ENCODE results near the gene FGL2.
"Not testable (repeated sequence)": the region's sequence is repeated elsewhere in the genome, so short reads cannot be mapped to it uniquely, and the experiment has no call there.

The FGL2 gene

GRCh38 chr7:77232467-77232866 lies 32.8 kb upstream of the FGL2 start:
- DNase-seq (ENCODE audit: extremely low spot score): no peak
- ChIA-PET CTCF (interaction anchor here (2.7 to 6.7 kb wide), 2 partner anchors 15 to 27 kb away, joined by 6 to 45 read pairs; no protein-coding TSS in a partner anchor), POLR2A (interaction anchor here (0.6 kb wide), 1 partner anchor 18 kb away, joined by 4 read pairs; no protein-coding TSS in a partner anchor)
- TF ChIP-seq CTCF (IDR thresholded peaks at IDR 0.05; ENCODE audit: control extremely low read depth, extremely low read depth, low read depth, missing control alignments): no peak

- DNase-seq (ENCODE audit: extremely low spot score); POLR2A ChIA-PET; CTCF ChIA-PET: not testable (repeated sequence)
Measured at GRCh38 chr7:77228795-77229194, 29.2 kb upstream of the FGL2 start.

GRCh38 chr7:77226357-77226839 lies 26.8 kb upstream of the FGL2 start:
- ChIA-PET CTCF (interaction anchor here (1.3 to 1.7 kb wide), 4 partner anchors 17 to 21 kb away, joined by 3 to 8 read pairs (median 4); no protein-coding TSS in a partner anchor), POLR2A (no interaction called here)
- TF ChIP-seq CTCF (IDR thresholded peaks at IDR 0.05; ENCODE audit: control extremely low read depth, extremely low read depth, low read depth, missing control alignments): no peak
- no peak for DNase-seq (ENCODE audit: extremely low spot score)

GRCh38 chr7:77223261-77223660 lies 23.6 kb upstream of the FGL2 start:
- no peak for DNase-seq (ENCODE audit: extremely low spot score)
- TF ChIP-seq CTCF (IDR thresholded peaks at IDR 0.05; ENCODE audit: control extremely low read depth, extremely low read depth, low read depth, missing control alignments): no peak
- ChIA-PET CTCF (interaction anchor here (0.9 kb wide), 1 partner anchor 24 kb away, joined by 3 read pairs; no protein-coding TSS in a partner anchor), POLR2A (interaction anchor here (0.6 kb wide), 1 partner anchor 340 kb away, joined by 3 read pairs; no protein-coding TSS in a partner anchor)

- no peak for TF ChIP-seq CTCF (IDR thresholded peaks at IDR 0.05; ENCODE audit: control extremely low read depth, extremely low read depth, low read depth, missing control alignments)
- ChIA-PET POLR2A (no interaction called here), CTCF (no interaction called here)
Measured at GRCh38 chr7:77222819-77223218, 23.2 kb upstream of the FGL2 start.

GRCh38 chr7:77222065-77222464 lies 22.4 kb upstream of the FGL2 start:
- no peak for TF ChIP-seq CTCF (IDR thresholded peaks at IDR 0.05; ENCODE audit: control extremely low read depth, extremely low read depth, low read depth, missing control alignments)
- DNase-seq (ENCODE audit: extremely low spot score): no peak
- CTCF ChIA-PET: no interaction called here
- POLR2A ChIA-PET: no interaction called here

More at GRCh38 chr7:77222819-77223218, 23.2 kb upstream of the FGL2 start:
- DNase-seq (ENCODE audit: extremely low spot score): no peak

GRCh38 chr7:77219701-77220331 lies 20.2 kb upstream of the FGL2 start:
- POLR2A ChIA-PET; DNase-seq (ENCODE audit: extremely low spot score): not testable (repeated sequence)
- CTCF ChIA-PET: interaction anchor here (2.1 kb wide), 1 partner anchor 27 kb away, joined by 7 read pairs; no protein-coding TSS in a partner anchor
